ENCODE results near the gene GDAP2.

The GDAP2 gene

DNA sequence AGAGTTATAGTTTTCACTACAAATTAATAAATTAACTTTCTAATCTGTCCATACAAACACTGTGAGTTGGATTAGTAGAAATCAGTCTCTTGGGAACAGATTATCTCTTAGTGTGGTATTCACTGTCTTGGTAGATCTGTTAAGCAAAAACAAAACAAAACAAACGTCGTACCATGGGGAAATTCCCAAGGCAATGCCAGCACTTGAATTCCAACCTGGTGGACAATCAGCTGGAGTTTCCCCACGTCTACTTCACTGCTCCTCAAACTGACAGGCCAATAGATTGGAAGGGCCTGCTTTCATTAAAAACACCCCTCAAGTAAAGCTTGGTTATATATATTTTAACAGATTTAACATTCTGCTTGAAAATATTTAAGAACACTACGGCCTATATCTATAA, 31.9 kb downstream of the GDAP2 start:
- Histone ChIP-seq H3K9me3 (no peaks in the 10 kb centered on the region), H3K36me3 (peaks cover 11% of the 10 kb centered on the region)
- TF ChIP-seq, protein P1, sequence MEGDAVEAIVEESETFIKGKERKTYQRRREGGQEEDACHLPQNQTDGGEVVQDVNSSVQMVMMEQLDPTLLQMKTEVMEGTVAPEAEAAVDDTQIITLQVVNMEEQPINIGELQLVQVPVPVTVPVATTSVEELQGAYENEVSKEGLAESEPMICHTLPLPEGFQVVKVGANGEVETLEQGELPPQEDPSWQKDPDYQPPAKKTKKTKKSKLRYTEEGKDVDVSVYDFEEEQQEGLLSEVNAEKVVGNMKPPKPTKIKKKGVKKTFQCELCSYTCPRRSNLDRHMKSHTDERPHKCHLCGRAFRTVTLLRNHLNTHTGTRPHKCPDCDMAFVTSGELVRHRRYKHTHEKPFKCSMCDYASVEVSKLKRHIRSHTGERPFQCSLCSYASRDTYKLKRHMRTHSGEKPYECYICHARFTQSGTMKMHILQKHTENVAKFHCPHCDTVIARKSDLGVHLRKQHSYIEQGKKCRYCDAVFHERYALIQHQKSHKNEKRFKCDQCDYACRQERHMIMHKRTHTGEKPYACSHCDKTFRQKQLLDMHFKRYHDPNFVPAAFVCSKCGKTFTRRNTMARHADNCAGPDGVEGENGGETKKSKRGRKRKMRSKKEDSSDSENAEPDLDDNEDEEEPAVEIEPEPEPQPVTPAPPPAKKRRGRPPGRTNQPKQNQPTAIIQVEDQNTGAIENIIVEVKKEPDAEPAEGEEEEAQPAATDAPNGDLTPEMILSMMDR (IDR thresholded peaks at IDR 0.05; ENCODE audit: low read depth, low read length) = no peak

DNA sequence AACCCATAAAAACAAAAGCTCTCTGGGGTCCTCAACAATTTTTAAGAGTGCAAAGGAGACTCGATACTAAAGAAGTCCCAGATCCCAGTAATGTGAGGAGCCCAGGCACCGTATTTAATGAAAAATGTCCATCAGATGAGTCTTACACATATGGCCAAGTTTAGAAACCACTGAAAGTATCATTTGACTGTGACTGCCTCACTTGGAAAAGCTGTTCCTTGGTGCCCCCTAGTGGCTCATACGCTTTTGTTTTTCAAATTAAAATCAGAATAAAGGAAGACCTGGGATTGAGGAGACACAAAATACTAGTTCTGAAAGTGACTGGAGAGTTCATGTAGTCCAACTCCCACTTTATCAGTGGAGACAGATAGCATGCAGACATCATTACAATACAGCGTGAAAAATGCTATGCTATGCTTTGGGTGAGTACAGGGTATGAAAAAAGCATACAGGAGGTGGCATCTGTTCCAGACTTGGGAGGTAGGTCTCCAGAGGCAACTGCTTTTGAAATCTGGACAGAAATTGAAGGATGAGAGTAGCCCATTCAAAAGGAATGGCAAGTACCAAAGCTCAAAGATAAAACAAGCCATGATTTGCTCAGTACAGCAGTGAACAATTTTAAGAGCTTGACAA, 33.8 kb downstream of the GDAP2 start:
- Histone ChIP-seq H3K4me1 (no peaks in the 10 kb centered on the region), H3K36me3 (peaks cover 8% of the 10 kb centered on the region), H3K9me3 (no peaks in the 10 kb centered on the region), H3K27me3 (no peaks in the 10 kb centered on the region), H3K4me3 (ENCODE audit: low read depth, low read length) (no peak overlapping the region)
- peak; percentile 77 for DNase-seq
- TF ChIP-seq, protein P1 (IDR thresholded peaks at IDR 0.05; ENCODE audit: low read depth, low read length) = peak; percentile 84

More for the DNA sequence above, 31.9 kb downstream of the GDAP2 start:
- Histone ChIP-seq H3K4me3 (ENCODE audit: low read depth, low read length) (no peak overlapping the region), H3K4me1 (no peaks in the 10 kb centered on the region), H3K27me3 (no peaks in the 10 kb centered on the region)
- DNase-seq = no peak

DNA sequence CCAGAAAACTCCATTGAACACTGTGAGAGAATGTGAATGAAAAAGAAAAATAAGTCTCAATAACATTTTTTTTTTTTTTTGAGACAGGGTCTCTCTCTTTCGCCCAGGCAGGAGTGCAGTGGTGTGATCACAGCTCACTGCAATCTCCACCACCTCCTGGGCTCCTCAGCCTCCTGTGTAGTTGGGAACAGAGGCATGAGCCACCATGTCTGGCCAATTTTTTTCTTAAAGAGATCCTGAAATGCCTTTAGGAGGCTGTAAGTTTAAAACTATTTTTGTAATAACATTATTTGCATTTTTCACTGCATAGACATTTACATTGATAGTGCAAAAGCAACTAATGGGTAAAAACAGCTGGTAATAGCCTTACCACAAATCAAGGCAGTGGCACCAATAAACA, 35.3 kb downstream of the GDAP2 start:
- Histone ChIP-seq H3K4me3 (ENCODE audit: low read depth, low read length) (no peak overlapping the region), H3K27me3 (no peaks in the 10 kb centered on the region), H3K9me3 (no peaks in the 10 kb centered on the region), H3K36me3 (peaks cover 8% of the 10 kb centered on the region), H3K4me1 (no peaks in the 10 kb centered on the region)
- no peak for DNase-seq
- TF ChIP-seq, protein P1 (IDR thresholded peaks at IDR 0.05; ENCODE audit: low read depth, low read length) = no peak

DNA sequence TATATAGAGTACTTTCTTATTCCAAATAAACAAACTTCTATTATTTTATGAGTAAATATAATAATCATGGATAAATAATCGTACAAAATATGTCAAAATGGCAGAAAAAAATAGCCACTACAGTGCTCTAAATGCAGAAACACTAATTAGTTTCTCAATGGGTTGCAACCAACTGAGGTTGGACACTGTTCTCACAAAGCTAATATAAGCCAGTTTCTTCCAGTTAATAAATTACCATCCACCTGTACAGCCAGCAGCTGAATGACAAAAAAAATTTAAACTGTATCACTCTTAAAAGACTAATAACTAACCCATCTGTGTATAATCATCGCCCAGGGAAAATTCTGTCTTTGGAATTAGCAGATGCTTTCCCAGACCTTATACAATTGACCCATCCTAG, 36.9 kb downstream of the GDAP2 start:
- no peak for DNase-seq

DNA sequence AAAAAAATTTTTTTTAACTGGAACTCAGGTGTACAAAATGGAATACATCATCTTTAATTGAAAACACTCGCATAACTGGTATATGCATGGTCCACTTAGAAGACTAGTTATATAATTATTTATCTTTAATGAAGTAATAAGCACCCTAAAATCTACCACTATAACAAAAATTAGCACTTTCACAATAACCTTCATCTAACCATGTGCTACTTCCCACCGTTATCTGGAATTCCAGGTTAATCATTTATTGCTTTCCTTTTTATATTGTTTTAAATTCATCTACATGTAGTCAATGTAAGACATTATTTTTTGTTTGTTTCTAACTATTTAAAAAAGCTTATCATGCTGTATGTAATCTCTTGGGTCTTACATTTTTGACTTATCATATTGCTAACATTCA, 39.0 kb downstream of the GDAP2 start:
- H3K36me3 ChIP-seq = no peaks in the 10 kb centered on the region; the same call in 1 of the 2 replicates
- H3K27me3 ChIP-seq = no peaks in the 10 kb centered on the region

More for the DNA sequence above, 36.9 kb downstream of the GDAP2 start:
- H3K27me3 ChIP-seq = no peaks in the 10 kb centered on the region
- no peaks in the 10 kb centered on the region for H3K4me1 ChIP-seq
- TF ChIP-seq, protein P1 (IDR thresholded peaks at IDR 0.05; ENCODE audit: low read depth, low read length) = no peak
- no peaks in the 10 kb centered on the region for H3K9me3 ChIP-seq
- H3K36me3 ChIP-seq = no peaks in the 10 kb centered on the region; the same call in 1 of the 2 replicates
- no peak overlapping the region for H3K4me3 ChIP-seq (ENCODE audit: low read depth, low read length)

More for the DNA sequence above, 39.0 kb downstream of the GDAP2 start:
- Histone ChIP-seq H3K4me1 (no peaks in the 10 kb centered on the region), H3K4me3 (ENCODE audit: low read depth, low read length) (no peak overlapping the region), H3K9me3 (no peaks in the 10 kb centered on the region)
- TF ChIP-seq, protein P1 (IDR thresholded peaks at IDR 0.05; ENCODE audit: low read depth, low read length) = no peak
- no peak for DNase-seq

Data from BE2C (cell line).